HUES64 (cell line): ENCODE measurements around the gene SHISA9.

Experiments
- H3K27ac ChIP-seq: 2 replicates; pipeline ENCODE4 v1.7.0; 2013; ENCODE audit warnings: low read depth, low read length, inconsistent platforms
- H3K27me3 ChIP-seq: 2 replicates; pipeline ENCODE4 v1.6.1; 2013; ENCODE audit warnings: mild to moderate bottlenecking, low read length; ENCODE audit not compliant: insufficient read depth
- H3K36me3 ChIP-seq: 2 replicates; pipeline ENCODE4 v1.6.1; 2013; ENCODE audit warnings: mild to moderate bottlenecking, low read length; ENCODE audit not compliant: insufficient read depth
- H3K4me1 ChIP-seq: 2 replicates; pipeline ENCODE4 v1.6.1; 2013; ENCODE audit warnings: mild to moderate bottlenecking, low read length, moderate library complexity; ENCODE audit not compliant: insufficient read depth
- H3K4me3 ChIP-seq: 2 replicates; pipeline ENCODE4 v1.5.1; 2013; ENCODE audit warnings: mild to moderate bottlenecking, low read length, moderate library complexity
- H3K9ac ChIP-seq: 2 replicates; pipeline ENCODE4 v1.6.1; 2013; ENCODE audit warnings: mild to moderate bottlenecking, low read depth, low read length
- H3K9me3 ChIP-seq: 2 replicates; pipeline ENCODE4 v1.6.1; 2013; ENCODE audit warnings: low read depth, low read length; ENCODE audit not compliant: insufficient read depth
- WGBS: fragments of 150-250, 120-280 bp; methylation state at CpG from one replicate; pipeline ENCODE4 v1.1.7; 2013; ENCODE audit warnings: missing lambda C conversion rate; 5-methylcytosine and 5-hydroxymethylcytosine counted together

SHISA9 gene

GRCh38 chr16:13021996-13022395 is 120.6 kb downstream of the SHISA9 start:
- no peaks in the 10 kb centered on the region for H3K9me3 ChIP-seq
- WGBS = 91% methylated on average over 7 of the region's 7 CpGs
- H3K27ac ChIP-seq = no peak overlapping the region

GRCh38 chr16:13029786-13030185 is 128.4 kb downstream of the SHISA9 start:
- Histone ChIP-seq H3K4me1 (no peaks in the 10 kb centered on the region), H3K36me3 (no peaks in the 10 kb centered on the region), H3K4me3 (no peak overlapping the region), H3K27me3 (no peaks in the 10 kb centered on the region), H3K9ac (no peak overlapping the region), H3K27ac (no peak overlapping the region), H3K9me3 (no peaks in the 10 kb centered on the region)
- 92% methylated on average over 4 of the region's 5 CpGs for WGBS

More at GRCh38 chr16:13021996-13022395, 120.6 kb downstream of the SHISA9 start:
- Histone ChIP-seq H3K4me1 (peaks cover 19% of the 10 kb centered on the region), H3K4me3 (no peak overlapping the region), H3K9ac (no peak overlapping the region), H3K27me3 (no peaks in the 10 kb centered on the region), H3K36me3 (no peaks in the 10 kb centered on the region)

- Histone ChIP-seq H3K27ac (no peak overlapping the region), H3K9me3 (no peaks in the 10 kb centered on the region), H3K4me1 (no peaks in the 10 kb centered on the region), H3K27me3 (no peaks in the 10 kb centered on the region), H3K36me3 (no peaks in the 10 kb centered on the region), H3K9ac (no peak overlapping the region), H3K4me3 (no peak overlapping the region)
- WGBS = 93% methylated on average over 5 of the region's 6 CpGs
These were observed 129.4 kb downstream of the SHISA9 start for GRCh38 chr16:13030769-13031168.

DNA sequence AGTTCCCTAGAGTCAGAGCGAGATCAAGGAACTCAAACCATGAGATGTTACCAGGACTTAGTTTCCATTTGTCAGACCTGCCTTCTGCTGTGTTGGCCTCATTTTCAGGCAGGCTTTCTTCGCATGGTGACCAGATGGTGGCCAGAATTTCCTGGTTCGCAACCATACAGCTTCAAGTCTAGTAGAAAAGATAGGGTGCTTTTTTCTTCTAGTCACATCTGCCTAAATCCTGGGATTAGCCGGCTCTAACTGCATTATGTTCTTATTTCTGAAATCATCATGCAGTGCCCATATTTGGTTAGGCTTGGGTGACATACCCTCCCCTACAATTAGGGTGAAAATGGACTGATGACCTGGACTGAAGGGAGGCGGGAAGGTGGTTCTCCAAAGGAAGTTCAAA is 131.5 kb downstream of the SHISA9 start:
- H3K4me1 ChIP-seq = no peaks in the 10 kb centered on the region
- WGBS = 98% methylated on average over 4 of the region's 5 CpGs

GRCh38 chr16:13036600-13036999 is 135.2 kb downstream of the SHISA9 start:
- no peaks in the 10 kb centered on the region for H3K9me3 ChIP-seq
- H3K4me3 ChIP-seq = no peak overlapping the region
- H3K9ac ChIP-seq = no peak overlapping the region
- peaks cover 13% of the 10 kb centered on the region for H3K4me1 ChIP-seq
- whole genome bisulfite sequencing = 26% methylated on average over 4 of the region's 4 CpGs
- no peaks in the 10 kb centered on the region for H3K27me3 ChIP-seq
- no peaks in the 10 kb centered on the region for H3K36me3 ChIP-seq
- H3K27ac ChIP-seq = no peak overlapping the region

More for the DNA sequence above, 131.5 kb downstream of the SHISA9 start:
- Histone ChIP-seq H3K36me3 (no peaks in the 10 kb centered on the region), H3K9ac (no peak overlapping the region), H3K4me3 (no peak overlapping the region), H3K27ac (no peak overlapping the region), H3K9me3 (no peaks in the 10 kb centered on the region), H3K27me3 (no peaks in the 10 kb centered on the region)

GRCh38 chr16:13038591-13038990 is 137.2 kb downstream of the SHISA9 start:
- H3K27ac ChIP-seq = no peak overlapping the region
- 65% methylated on average over 3 of the region's 3 CpGs for WGBS
- no peak overlapping the region for H3K9ac ChIP-seq
- no peaks in the 10 kb centered on the region for H3K27me3 ChIP-seq
- H3K9me3 ChIP-seq = no peaks in the 10 kb centered on the region
- H3K36me3 ChIP-seq = no peaks in the 10 kb centered on the region
- H3K4me1 ChIP-seq = peaks cover 15% of the 10 kb centered on the region
- no peak overlapping the region for H3K4me3 ChIP-seq

GRCh38 chr16:13039526-13039925 is 138.1 kb downstream of the SHISA9 start:
- Histone ChIP-seq H3K27ac (no peak overlapping the region), H3K4me1 (peaks cover 15% of the 10 kb centered on the region), H3K9me3 (no peaks in the 10 kb centered on the region), H3K36me3 (no peaks in the 10 kb centered on the region), H3K4me3 (no peak overlapping the region), H3K27me3 (no peaks in the 10 kb centered on the region), H3K9ac (no peak overlapping the region)
- 42% methylated on average over 2 of the region's 2 CpGs for WGBS

- Histone ChIP-seq H3K27ac (peak overlapping the region; percentile 12; the same call in 1 of the 2 replicates), H3K4me3 (no peak overlapping the region), H3K27me3 (no peaks in the 10 kb centered on the region), H3K4me1 (peaks cover 15% of the 10 kb centered on the region), H3K36me3 (no peaks in the 10 kb centered on the region), H3K9me3 (no peaks in the 10 kb centered on the region), H3K9ac (no peak overlapping the region)
- WGBS = 82% methylated on average over 1 of the region's 1 CpG
These were observed 139.8 kb downstream of the SHISA9 start for GRCh38 chr16:13041180-13041579.

GRCh38 chr16:13041646-13042290 is 140.4 kb downstream of the SHISA9 start:
- Histone ChIP-seq H3K4me1 (peaks cover 15% of the 10 kb centered on the region), H3K9ac (no peak overlapping the region), H3K9me3 (no peaks in the 10 kb centered on the region), H3K36me3 (no peaks in the 10 kb centered on the region), H3K27ac (peak overlapping the region; percentile 12; the same call in 1 of the 2 replicates), H3K27me3 (no peaks in the 10 kb centered on the region), H3K4me3 (no peak overlapping the region)
- 92% methylated on average over 5 of the region's 5 CpGs for WGBS

DNA sequence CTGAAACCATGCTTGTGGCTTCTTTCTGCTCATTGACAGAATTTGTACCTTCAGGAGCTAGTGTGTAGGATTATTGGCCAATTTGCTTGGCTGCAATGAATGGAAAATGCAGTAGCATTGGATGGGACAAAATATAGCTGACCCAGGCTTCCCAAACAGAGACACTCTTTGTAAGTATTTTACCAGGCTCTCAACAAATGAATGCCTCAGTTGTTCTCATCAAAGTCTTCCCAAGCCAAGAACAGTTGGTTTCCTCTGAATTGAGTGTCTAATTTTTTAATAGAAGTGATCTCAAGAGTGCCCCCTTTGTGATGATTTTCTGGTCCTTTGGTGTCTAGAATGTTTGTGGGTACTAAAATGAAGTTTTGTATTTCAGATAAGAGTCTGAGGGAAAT is 140.9 kb downstream of the SHISA9 start:
- Histone ChIP-seq H3K9me3 (no peaks in the 10 kb centered on the region), H3K27me3 (no peaks in the 10 kb centered on the region)

DNA sequence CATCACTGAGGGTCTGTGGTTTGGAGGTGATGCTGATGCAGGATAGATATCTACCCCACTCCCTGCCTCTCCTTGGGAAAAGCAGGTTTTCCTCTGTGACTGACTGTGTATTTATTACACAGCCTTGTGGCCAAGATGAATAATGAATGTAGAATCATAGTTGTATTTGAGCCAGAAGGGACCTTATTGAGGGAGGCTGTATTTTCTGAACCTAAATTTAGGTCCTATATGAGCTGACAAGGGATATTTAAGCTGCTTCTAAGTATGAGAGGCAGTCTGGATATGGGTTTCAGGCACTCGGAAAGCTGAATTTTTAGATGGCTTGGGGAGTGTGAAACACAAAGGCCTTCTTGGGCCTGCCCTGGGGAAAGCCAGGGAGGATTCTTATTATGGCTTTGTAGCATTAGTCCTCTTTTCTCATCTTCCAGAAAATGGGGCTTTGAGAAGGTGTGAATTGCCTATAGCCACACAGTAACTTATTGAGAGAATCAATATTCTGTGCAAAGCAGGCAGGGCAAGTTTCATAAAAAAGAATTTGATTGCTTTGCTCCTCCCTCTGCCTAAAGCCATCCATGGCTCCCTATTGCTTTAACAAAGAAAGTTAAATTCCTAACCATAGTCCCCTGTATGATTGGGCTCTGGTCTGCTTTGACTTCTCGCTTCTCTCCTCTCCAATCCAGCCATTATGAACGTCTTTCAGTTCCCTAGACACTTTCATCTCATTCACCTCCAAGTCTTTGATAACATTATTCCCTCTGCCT is 144.8 kb downstream of the SHISA9 start:
- 0 out of 2 replicates have a peak, but pooled peaks cover 3% of the 10 kb centered on the region for H3K36me3 ChIP-seq
- no peak overlapping the region for H3K4me3 ChIP-seq
- 89% methylated on average over 3 of the region's 3 CpGs for WGBS
- H3K27me3 ChIP-seq = no peaks in the 10 kb centered on the region
- no peak overlapping the region for H3K27ac ChIP-seq
- peaks cover 11% of the 10 kb centered on the region for H3K9me3 ChIP-seq
- H3K9ac ChIP-seq = no peak overlapping the region
- peaks cover 5% of the 10 kb centered on the region for H3K4me1 ChIP-seq

More for the DNA sequence above, 140.9 kb downstream of the SHISA9 start:
- no peak overlapping the region for H3K27ac ChIP-seq
- no peaks in the 10 kb centered on the region for H3K36me3 ChIP-seq
- no peak overlapping the region for H3K4me3 ChIP-seq
- peaks cover 15% of the 10 kb centered on the region for H3K4me1 ChIP-seq
- no peak overlapping the region for H3K9ac ChIP-seq
